Lower leg skin (tissue), 4 donors: ENCODE results near the gene RTP2. TPM values are rescaled to one million over a fixed set of nuclear protein-coding genes. Genes with fewer than 3 reads are reported as not detected.

ENCODE experiments used
- DNase-seq, 2 donors: peaks; one replicate each; pipeline ENCODE4 v3.0.0-alpha.2; 2019; ENCODE audit warnings: low spot score in 2 of 2
- H3K4me3 ChIP-seq: fragments of 200-600 bp; sonication (generic); 2 replicates; pipeline ENCODE4 v1.5.1; 2017; ENCODE audit warnings: mild to moderate bottlenecking, low read depth; ENCODE audit not compliant: poor library complexity, severe bottlenecking
- CTCF ChIP-seq, 3 donors: fragments of 450-650 bp; IDR thresholded peaks; one replicate each; pipeline ENCODE4 v1.5.1; 2016; ENCODE audit warnings: antibody characterized with exemption in 3 of 3, mild to moderate bottlenecking in 3 of 3, moderate library complexity in 2 of 3
- POLR2A ChIP-seq, 2 donors: fragments of 450-650 bp; IDR thresholded peaks; one replicate each; pipeline ENCODE4 v1.6.1; 2016 to 2017; ENCODE audit warnings: antibody characterized with exemption in 2 of 2, mild to moderate bottlenecking in 1 of 2, moderate library complexity in 1 of 2
- WGBS, 2 donors: methylation state at CpG; one replicate each; pipeline ENCODE4 v1.1.5; 2018; 5-methylcytosine and 5-hydroxymethylcytosine counted together
- intact Hi-C: fragments of 100-400 bp; cut with DNase I; formaldehyde crosslinking; loops from one replicate; pipeline ENCODE4 v1.15.0; 2023; ENCODE audit warnings: low total_unique reads
- total RNA-seq, 4 donors: library from RNA; depleted of rRNA; stranded (reverse); fragments of >200 nt; gene quantifications; one replicate each; pipeline ENCODE4 v1.1.0, GENCODE V29; 2016

Gene RTP2
- total RNA-seq, 4 donors from 2014 or later, result not detected

GRCh38 chr3:187694801-187695200 is 7.6 kb downstream of the RTP2 start:
- H3K4me3 ChIP-seq, result no peak overlapping the region
- 67 to 77% methylated on average over 3 of the region's 3 CpGs for WGBS, 2 donors
- DNase-seq, result no peak
- intact Hi-C loops, result loop anchor here (10.0 kb wide), 1 partner anchor 470 kb away; no protein-coding TSS in a partner anchor
- TF ChIP-seq CTCF (IDR thresholded peaks at IDR 0.05), result no peak
- TF ChIP-seq POLR2A (IDR thresholded peaks at IDR 0.05), result no peak

- intact Hi-C loops, result loop anchor here (10.0 kb wide), 1 partner anchor 469 kb away; no protein-coding TSS in a partner anchor
- TF ChIP-seq CTCF (IDR thresholded peaks at IDR 0.05), result no peak
- no peak for TF ChIP-seq POLR2A (IDR thresholded peaks at IDR 0.05)
- DNase-seq, result no peak
- 85 to 93% methylated on average over 1 of the region's 1 CpG for WGBS, 2 donors
- H3K4me3 ChIP-seq, result no peak overlapping the region
These were observed 8.9 kb downstream of the RTP2 start for GRCh38 chr3:187693431-187693830.

DNA sequence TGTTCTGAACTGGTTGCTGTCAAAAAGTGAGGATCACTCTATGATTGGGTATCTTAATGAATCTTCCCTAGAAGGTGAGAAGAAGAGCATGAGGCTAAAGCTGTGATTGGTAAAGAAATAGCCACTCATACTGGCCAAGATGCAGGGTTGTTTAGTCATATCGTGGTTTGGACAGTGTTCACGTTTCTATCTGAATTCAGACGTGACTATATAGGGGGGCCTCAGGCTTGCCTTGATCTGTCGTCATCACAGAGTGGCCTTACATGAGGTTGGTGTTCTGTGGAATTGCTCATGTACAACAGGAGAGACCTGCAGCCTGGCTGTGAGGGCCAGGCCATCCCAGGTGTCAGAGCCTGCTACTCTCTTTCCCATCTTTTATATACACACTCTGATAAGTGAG is 12.4 kb downstream of the RTP2 start:
- 53 to 56% methylated on average over 4 of the region's 4 CpGs for WGBS, 2 donors
- no peak overlapping the region for H3K4me3 ChIP-seq
- DNase-seq, result no peak
- TF ChIP-seq POLR2A (IDR thresholded peaks at IDR 0.05), result no peak
- intact Hi-C loops, result loop anchor here (10.0 kb wide), 1 partner anchor 465 kb away; no protein-coding TSS in a partner anchor

GRCh38 chr3:187686621-187687273 is 15.6 kb downstream of the RTP2 start:
- H3K4me3 ChIP-seq, result no peak overlapping the region
- intact Hi-C loops, result no loop called here
- no peak for DNase-seq
- 69 to 91% methylated on average over 5 of the region's 5 CpGs for WGBS, 2 donors
- TF ChIP-seq CTCF (IDR thresholded peaks at IDR 0.05) (no peak), POLR2A (IDR thresholded peaks at IDR 0.05) (no peak)

DNA sequence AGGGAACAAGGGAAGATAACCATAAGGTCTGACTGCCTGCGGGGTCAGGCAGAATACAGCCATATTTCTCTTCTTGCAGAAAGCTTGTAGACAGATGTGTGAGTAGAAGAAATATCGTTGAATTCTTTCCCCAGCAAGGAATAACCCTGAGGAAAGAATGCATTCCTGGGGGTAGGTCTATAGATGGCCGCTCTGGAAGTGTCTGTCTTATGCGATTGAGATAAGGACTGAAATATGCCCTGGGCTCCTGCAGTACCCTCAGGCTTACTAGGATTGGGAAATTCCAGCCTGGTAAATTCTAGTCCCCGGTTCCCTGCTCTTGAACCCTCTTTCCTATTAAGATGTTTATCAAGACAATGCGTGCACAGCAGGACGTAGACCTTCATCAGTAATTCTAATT is 16.4 kb downstream of the RTP2 start:
- intact Hi-C loops, result no loop called here
- no peak overlapping the region for H3K4me3 ChIP-seq
- DNase-seq, result no peak
- TF ChIP-seq CTCF (IDR thresholded peaks at IDR 0.05) (no peak), POLR2A (IDR thresholded peaks at IDR 0.05) (no peak)
- 88 to 95% methylated on average over 7 of the region's 7 CpGs for WGBS, 2 donors

GRCh38 chr3:187684880-187685279 is 17.5 kb downstream of the RTP2 start:
- no peak for DNase-seq
- WGBS, 2 donors, result 71 to 72% methylated on average over 2 of the region's 2 CpGs
- no peak overlapping the region for H3K4me3 ChIP-seq
- intact Hi-C loops, result no loop called here
- TF ChIP-seq POLR2A (IDR thresholded peaks at IDR 0.05) (no peak), CTCF (IDR thresholded peaks at IDR 0.05) (no peak)
